Suppressor macrophage treated with lipopolysaccharide for 1 hour (primary cell): Measurements from ENCODE around the gene PSEN1.

ENCODE experiments used
- DNase-seq, 3 donors: peaks; one replicate each; pipeline ENCODE4 v3.0.0-alpha.2; 2020 to 2022

Gene PSEN1

DNA sequence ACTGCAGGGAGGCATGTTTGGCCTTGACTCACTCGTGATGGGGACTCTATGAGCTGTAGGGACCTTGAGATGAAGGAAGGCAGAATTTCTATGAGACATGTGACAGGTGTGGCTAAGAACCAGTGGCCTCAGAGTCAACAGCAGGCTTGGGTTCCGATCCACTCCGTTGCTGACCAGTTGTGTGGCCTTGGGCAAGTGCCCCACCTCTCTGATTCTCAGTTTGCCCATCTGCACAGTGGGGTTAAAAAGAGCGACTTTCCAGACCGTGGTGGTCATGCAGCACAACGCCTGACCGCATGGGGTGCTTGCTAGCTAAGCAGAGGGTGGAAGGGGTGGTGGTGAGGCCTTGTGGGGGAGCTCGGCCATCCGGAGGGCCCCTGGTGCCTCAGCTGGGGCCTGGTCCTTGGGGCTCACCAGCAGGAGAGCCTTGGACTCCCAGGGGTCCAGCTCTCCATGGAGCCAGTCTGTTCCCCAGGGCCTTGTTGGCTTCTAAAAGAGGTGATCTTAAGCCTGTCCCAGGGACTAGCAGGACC, 119.5 kb downstream of the PSEN1 start:
- no peak for DNase-seq

DNA sequence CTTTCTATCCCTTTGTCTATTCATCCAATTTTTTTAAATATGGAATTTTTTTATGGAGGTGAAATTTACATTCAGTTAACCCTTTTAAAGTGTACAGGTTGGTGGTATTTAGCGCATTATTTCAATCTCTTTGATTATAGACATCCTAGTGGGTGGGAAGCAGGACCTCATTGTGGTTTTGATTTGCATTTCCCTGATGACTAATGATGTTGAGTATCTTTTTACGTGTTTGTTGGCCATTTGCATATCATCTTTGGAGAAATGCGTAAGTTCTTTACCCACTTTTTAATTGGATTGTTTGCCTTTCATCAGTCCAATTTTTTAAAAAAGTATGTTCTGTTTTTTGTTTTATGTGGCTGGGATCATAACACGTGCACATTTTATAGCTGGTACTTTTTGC, 121.8 kb downstream of the PSEN1 start:
- DNase-seq, result peak in 1 of 3 donors; percentile 48

GRCh38 chr14:73258845-73259611, 122.7 kb downstream of the PSEN1 start:
- DNase-seq, result no peak

DNA sequence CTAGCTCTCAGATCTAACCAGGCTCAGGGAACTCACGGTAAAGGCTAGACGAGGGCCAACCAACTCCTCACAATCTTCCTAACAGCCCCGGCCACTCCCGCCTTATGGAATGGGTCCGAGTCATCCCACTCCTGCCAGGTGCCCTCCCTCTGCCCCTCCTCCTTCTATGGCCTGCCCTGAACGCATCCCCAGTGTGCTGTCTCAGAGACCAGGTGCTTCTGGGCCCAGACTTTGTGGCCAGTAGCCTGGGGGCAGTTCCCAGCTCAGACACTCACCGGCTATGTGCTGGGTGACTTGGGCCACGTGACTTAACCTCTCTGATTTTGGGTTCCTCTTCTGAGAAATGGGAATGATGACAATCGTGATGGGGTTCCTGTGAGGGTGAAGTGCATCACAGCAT, 123.5 kb downstream of the PSEN1 start:
- no peak for DNase-seq

DNA sequence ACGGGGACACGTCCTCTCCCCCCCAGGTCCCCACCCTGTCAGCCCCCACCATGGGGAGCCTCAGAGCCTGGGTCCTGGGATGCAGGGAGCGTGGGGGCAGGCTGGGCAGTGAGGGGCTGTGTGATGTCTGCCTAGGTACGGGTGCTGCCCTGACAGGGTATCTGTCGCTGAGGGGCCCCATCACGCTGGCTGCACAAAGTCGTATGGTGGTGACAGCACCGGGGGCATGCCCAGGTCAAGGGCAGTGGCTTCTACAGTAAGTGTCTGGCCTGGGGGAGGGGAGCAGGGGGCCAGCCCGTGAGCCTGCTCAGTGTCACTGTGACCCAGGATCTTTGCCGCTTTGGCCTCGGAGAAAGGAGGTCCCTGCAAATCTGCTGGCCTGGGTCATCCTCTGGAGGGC, 124.3 kb downstream of the PSEN1 start:
- no peak for DNase-seq

DNA sequence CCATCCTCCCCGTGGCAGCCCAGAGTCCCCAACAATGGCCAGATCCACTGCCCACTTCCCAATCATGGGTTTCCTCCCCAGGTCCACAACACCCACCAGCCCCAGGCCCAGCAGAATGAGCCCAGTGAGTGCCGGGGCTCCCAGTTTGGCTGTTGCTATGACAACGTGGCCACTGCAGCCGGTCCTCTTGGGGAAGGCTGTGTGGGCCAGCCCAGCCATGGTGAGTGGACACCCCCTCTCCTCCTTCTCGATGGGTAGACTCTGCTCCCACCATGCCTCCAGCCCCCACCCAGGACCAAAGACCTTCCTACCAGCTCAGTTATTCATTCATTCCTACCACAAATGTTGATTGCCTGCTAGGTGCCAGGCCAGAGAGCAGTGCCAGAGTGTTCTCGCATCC, 124.8 kb downstream of the PSEN1 start:
- peak in 1 of 3 donors; percentile 38 for DNase-seq

- no peak for DNase-seq
Observed at GRCh38 chr14:73261520-73262426, 125.5 kb downstream of the PSEN1 start.

DNA sequence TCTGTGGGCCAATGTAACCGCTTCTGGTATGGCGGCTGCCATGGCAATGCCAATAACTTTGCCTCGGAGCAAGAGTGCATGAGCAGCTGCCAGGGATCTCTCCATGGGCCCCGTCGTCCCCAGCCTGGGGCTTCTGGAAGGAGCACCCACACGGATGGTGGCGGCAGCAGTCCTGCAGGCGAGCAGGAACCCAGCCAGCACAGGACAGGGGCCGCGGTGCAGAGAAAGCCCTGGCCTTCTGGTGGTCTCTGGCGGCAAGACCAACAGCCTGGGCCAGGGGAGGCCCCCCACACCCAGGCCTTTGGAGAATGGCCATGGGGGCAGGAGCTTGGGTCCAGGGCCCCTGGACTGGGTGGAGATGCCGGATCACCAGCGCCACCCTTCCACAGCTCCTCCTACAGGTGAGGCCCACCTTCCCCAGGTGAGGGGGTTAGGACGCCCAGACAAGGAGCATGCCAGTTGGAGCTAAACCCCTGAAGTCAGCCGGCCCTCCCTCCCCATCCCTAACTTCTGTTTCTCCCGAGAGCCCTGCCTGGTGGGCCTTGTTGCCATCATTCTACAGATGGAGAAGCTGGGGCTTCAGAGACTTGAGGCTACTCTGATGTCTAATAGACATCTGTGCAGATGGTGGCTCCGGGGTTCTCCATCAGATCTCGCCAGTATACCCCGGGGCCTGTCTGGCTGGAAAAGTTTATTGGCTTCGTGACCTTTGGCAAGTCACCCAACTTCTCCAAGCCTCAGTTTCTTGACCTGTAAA, 126.3 kb downstream of the PSEN1 start:
- DNase-seq, result no peak

DNA sequence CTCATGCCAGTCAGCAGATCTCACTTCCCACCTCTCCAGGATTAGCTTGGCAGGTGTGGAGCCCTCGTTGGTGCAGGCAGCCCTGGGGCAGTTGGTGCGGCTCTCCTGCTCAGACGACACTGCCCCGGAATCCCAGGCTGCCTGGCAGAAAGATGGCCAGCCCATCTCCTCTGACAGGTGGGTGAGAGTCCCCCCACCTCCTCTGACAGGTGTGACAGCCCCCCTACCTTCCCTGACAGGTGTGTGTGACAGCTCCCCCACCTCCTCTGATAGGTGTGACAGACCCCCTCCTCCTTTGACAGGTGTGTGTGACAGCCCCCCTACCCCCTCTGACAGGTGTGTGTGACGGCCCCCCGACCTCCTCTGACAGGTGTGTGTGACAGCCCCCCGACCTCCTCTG, 127.3 kb downstream of the PSEN1 start:
- DNase-seq, result no peak

DNA sequence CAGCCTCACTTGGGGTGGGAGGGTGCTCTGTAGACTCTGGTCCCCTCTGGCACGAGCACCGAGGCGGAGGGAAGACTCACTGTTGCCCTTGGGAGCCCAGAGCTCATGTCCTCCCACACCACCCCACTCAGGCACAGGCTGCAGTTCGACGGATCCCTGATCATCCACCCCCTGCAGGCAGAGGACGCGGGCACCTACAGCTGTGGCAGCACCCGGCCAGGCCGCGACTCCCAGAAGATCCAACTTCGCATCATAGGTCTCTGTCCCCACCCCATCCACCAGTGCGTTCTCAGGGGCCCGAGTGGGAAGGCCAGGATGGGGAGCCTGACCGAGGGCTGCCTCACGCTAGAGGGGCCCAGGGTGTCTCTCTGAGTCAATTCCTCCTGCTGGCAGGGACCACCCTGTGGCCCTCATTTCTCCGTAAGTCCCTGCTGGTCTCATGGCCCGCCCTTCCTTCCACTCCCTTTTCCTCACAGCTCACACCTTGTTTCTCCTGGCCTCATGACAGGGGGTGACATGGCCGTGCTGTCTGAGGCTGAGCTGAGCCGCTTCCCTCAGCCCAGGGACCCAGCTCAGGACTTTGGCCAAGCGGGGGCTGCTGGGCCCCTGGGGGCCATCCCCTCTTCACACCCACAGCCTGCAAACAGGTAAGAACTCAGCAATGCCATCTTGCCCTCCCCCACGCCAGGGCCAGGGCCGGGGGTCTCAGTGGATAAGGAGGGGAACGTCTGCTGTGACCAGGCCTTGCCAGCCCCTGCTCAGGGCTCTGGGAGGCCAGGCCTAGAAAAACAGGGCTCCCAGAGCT, 128.0 kb downstream of the PSEN1 start:
- no peak for DNase-seq

DNA sequence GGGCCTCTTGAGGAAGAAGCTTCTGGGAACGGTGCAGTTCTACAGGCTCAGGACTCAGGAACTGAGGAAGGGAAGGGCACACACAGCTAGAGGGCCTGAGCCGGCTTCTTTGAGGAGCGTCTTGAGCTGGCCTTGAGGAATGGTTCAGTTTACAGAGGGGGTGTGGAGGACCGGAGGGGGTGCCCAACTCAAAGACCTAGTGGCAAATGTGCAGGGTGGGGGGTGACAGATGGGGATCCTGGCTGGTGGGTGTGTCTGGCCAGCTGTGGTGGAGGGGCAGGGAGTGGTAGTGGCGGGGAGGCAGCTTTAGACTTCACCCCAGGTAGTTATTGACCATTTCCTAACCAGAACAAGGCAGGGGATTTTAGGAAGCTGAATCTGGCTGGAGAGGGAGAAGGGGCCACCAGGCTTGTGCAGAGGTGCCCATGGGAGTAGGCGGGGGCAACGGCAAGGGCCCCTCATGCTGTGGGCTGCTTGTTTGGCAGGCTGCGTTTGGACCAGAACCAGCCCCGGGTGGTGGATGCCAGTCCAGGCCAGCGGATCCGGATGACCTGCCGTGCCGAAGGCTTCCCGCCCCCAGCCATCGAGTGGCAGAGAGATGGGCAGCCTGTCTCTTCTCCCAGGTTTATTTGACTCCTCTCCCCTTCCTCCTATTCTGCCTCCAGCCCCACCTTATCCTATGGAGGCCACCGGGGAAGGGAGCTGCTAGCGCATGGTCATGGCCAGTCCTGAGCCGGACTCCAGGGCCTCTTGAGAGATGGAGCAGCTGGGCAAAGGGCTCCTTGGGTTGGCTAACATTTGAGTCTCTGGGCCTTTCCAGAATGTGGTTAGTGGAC, 128.8 kb downstream of the PSEN1 start:
- no peak for DNase-seq

- DNase-seq, result no peak
Observed at GRCh38 chr14:73265721-73266046, 129.4 kb downstream of the PSEN1 start.

DNA sequence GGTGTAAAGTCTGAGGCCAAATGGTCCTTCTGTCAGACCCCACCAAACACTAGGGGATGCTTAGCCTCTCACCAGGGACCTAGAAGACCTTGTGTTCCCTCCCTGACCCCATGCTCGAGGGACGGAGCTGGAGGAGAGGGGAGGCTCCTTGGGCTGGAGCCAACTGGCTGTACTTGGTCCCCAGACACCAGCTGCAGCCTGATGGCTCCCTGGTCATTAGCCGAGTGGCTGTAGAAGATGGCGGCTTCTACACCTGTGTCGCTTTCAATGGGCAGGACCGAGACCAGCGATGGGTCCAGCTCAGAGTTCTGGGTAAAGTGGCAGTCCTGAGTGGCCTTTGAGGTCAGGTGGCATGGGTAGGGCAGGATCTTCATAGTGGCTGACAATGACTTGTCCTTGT, 130.0 kb downstream of the PSEN1 start:
- no peak for DNase-seq

GRCh38 chr14:73267474-73267873, 131.2 kb downstream of the PSEN1 start:
- DNase-seq, result no peak

GRCh38 chr14:73269729-73270531, 133.6 kb downstream of the PSEN1 start:
- peak in 2 of 3 donors; percentile 39 to 68 for DNase-seq

DNA sequence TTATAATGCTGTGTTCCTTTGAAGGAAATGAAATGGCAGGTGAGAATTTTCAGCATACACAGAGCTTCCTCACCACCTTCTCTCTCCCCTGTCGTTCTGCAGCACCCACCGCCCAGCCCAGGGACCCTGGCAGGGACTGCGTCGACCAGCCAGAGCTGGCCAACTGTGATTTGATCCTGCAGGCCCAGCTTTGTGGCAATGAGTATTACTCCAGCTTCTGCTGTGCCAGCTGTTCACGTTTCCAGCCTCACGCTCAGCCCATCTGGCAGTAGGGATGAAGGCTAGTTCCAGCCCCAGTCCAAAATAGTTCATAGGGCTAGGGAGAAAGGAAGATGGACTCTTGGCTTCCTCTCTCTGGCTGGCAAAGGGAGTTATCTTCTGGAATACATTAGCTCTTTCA, 136.1 kb downstream of the PSEN1 start:
- DNase-seq, result no peak
